K562 (cell line): ENCODE measurements around the gene GALP.
"Not testable (repeated sequence)": the region's sequence is repeated elsewhere in the genome, so short reads cannot be mapped to it uniquely, and the experiment has no call there.

Source experiments
- ELF1 ChIP-seq: fragments of 200-800 bp; sonication (Bioruptor generic); IDR thresholded peaks from 2 replicates; pipeline ENCODE4 v1.6.1; 2016; ENCODE audit warnings: missing genetic modification characterization, missing compliant biosample characterization
- NR2C2 ChIP-seq, 2 experiments: fragments of 200-800 bp in 1 of 2; sonication (Bioruptor generic) in 1 of 2; sonication (generic) in 1 of 2; formaldehyde crosslinking in 1 of 2; IDR thresholded peaks; 2 replicates each; pipeline versions ENCODE4 v1.6.1 to v1.8.0; 2016 to 2022; ENCODE audit warnings: mild to moderate bottlenecking in 1 of 2, missing compliant biosample characterization in 1 of 2, missing genetic modification characterization in 1 of 2, missing genetic modification reagents in 1 of 2
- ZNF165 ChIP-seq: fragments of 250-450 bp; sonication (Bioruptor Pico); IDR thresholded peaks from 2 replicates; pipeline ENCODE4 v1.4.0; 2020; ENCODE audit warnings: borderline replicate concordance
- ZNF449 ChIP-seq: fragments of 250-450 bp; sonication (Bioruptor Pico); IDR thresholded peaks from 2 replicates; pipeline ENCODE4 v1.8.0; 2022; ENCODE audit warnings: moderate library complexity, mild to moderate bottlenecking, inconsistent platforms

DNA sequence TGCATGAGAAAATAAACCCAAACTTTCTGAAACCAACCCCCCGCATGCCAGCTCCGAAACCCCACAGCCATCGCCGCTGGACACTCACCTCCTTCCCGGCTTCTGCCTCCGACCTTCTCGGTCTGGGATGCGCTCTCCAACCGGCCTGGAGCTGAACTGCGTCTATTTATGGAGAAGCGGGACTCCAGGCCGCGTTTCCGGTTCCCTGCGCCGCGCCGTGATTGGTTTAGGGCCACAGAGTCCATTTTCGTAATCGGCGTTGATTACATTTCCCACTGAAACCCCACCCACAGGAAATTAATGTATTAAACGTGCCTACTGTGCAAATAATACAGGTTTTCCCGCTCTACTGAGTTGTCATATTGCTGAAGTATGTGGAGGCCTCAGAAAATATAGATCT, 21.8 kb downstream of the GALP start, which contains the start of gene ZSCAN5B:
- TF ChIP-seq ELF1 (tag); ZNF165; ZNF449; NR2C2 (CRISPR knock-in tag; IDR thresholded peaks at IDR 0.05); NR2C2 (tag; IDR thresholded peaks at IDR 0.05): not testable (repeated sequence)
